Adrenal gland (tissue), 12 donors: Measurements from ENCODE around the gene RAX. TPM values are rescaled to one million over a fixed set of nuclear protein-coding genes. Genes with fewer than 3 reads are reported as not detected.

ENCODE experiments used
- DNase-seq, 7 donors: peaks; one replicate each; pipeline ENCODE4 v3.0.0-alpha.2; 2019 to 2020
- H3K27ac ChIP-seq, 5 donors: fragments of 200-600 bp; sonication (generic) in 4 of 5; 1 replicate in 3 of 5; 2 replicates in 2 of 5; pipeline versions ENCODE4 v1.5.1 to v1.8.0; 2016 to 2020; ENCODE audit warnings: mild to moderate bottlenecking in 1 of 5
- H3K27me3 ChIP-seq: fragments of 200-600 bp; 2 replicates; pipeline ENCODE4 v1.8.0; 2021
- H3K36me3 ChIP-seq, 2 donors: fragments of 200-600 bp; replicated peaks in 1 of 2; 1 replicate in 1 of 2; 2 replicates in 1 of 2; pipeline versions ENCODE4 v1.5.1 to v1.8.0; 2018 to 2022
- H3K4me1 ChIP-seq, 2 donors: fragments of 200-600 bp; replicated peaks in 1 of 2; 1 replicate in 1 of 2; 2 replicates in 1 of 2; pipeline versions ENCODE4 v1.5.1 to v1.8.0; 2018 to 2021
- H3K4me3 ChIP-seq, 4 donors: fragments of 200-600 bp; sonication (generic) in 3 of 4; one replicate each; pipeline ENCODE4 v1.5.1; 2016 to 2018
- H3K9me3 ChIP-seq, 3 donors: fragments of 200-600 bp; sonication (generic) in 1 of 3; replicated peaks in 1 of 3; 1 replicate in 2 of 3; 2 replicates in 1 of 3; pipeline versions ENCODE4 v1.5.1 to v1.8.0; 2016 to 2021
- POLR2A ChIP-seq, 2 donors: fragments of 450-650 bp; IDR thresholded peaks; one replicate each; pipeline ENCODE4 v1.6.1; 2017; ENCODE audit warnings: antibody characterized with exemption in 2 of 2, mild to moderate bottlenecking in 2 of 2, moderate library complexity in 1 of 2
- WGBS, 4 donors: extraction: QIAGEN DNeasy Blood & Tissue Kit in 2 of 4; methylation state at CpG; one replicate each; pipeline versions ENCODE4 v1.1.5 to v1.1.7; 2013 to 2017; 5-methylcytosine and 5-hydroxymethylcytosine counted together
- intact Hi-C, 2 donors: fragments of 100-400 bp; cut with DNase I; formaldehyde crosslinking; loops; one replicate each; pipeline versions ENCODE4 v1.14.1 to v1.15.0; 2022 to 2023
- polyA plus RNA-seq, 3 donors: library from polyadenylated mRNA; stranded (reverse); fragments of 200-250 nt in 2 of 3; fragments of 350-450 nt in 1 of 3; fragmentation: Illumina TruSeq in 1 of 3; extraction: RNeasy Lipid Tissue Mini Kit (QIAGEN cat#74804) in 1 of 3; gene quantifications; one replicate each; pipeline ENCODE4 v1.2.3, GENCODE V29; 2013 to 2014
- total RNA-seq, 9 donors: library from RNA; depleted of rRNA in 4 of 9; stranded (reverse); fragments of >200 nt in 4 of 9; fragments of 120-200 nt in 1 of 9; fragmentation: NEBNext Ultra II Directional in 1 of 9; extraction: Animal tissue kit (Norgen Biotek cat#: 25700) in 1 of 9; gene quantifications; one replicate each; pipeline versions ENCODE4 v1.1.0 to v1.2.4, GENCODE V29; 2013 to 2023
- TF ChIP-seq, protein P1 (sequence below), 6 experiments: fragments of 450-650 bp in 4 of 6; fragments of 200-600 bp in 2 of 6; sonication (generic) in 1 of 6; IDR thresholded peaks; 1 replicate in 5 of 6; 2 replicates in 1 of 6; pipeline versions ENCODE4 v1.5.1 to v1.8.0; 2016 to 2021; ENCODE audit warnings: antibody characterized with exemption in 6 of 6, mild to moderate bottlenecking in 2 of 6, moderate library complexity in 1 of 6
- donor health status: healthy with polysubstance abuse.
- donor health status: Bipolar disorder and iron deficiency.
- donor health status: DM: yes; HTN: yes; CAD: no.
- donor health status: DM: no; HTN: no; CAD: no.
- donor health status: DM: no; HTN: no; CAD: no.
- donor health status: DM: yes; HTN: yes; CAD: no.

The RAX gene
- total and polyA plus RNA-seq, 12 donors, result not detected

DNA sequence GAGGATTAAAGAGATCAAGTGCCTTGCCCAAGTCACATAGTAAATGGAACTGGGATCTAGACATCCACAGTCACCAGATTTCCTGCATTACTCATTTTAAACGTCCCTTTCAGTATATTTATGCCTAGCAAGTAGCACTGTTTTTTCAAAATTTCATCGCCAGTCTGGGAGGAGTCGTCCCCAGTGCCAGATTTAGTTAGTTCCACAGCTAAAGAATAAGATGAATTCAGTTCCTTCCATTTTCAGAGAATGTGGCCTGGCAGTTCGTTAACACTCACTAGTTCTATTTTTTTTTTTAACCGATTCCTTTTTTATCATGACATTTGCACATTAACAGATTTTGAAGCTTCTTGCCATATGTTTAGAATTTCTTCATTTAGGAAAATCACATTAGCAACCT lies 42.1 kb downstream of the RAX start:
- H3K4me1 ChIP-seq, result no peaks in the 10 kb centered on the region
- 67 to 71% (median 68%) methylated on average over 5 of the region's 5 CpGs for WGBS, 4 donors
- DNase-seq, result no peak
- no peaks in the 10 kb centered on the region for H3K36me3 ChIP-seq
- intact Hi-C loops, result no loop called here
- TF ChIP-seq, protein P1, sequence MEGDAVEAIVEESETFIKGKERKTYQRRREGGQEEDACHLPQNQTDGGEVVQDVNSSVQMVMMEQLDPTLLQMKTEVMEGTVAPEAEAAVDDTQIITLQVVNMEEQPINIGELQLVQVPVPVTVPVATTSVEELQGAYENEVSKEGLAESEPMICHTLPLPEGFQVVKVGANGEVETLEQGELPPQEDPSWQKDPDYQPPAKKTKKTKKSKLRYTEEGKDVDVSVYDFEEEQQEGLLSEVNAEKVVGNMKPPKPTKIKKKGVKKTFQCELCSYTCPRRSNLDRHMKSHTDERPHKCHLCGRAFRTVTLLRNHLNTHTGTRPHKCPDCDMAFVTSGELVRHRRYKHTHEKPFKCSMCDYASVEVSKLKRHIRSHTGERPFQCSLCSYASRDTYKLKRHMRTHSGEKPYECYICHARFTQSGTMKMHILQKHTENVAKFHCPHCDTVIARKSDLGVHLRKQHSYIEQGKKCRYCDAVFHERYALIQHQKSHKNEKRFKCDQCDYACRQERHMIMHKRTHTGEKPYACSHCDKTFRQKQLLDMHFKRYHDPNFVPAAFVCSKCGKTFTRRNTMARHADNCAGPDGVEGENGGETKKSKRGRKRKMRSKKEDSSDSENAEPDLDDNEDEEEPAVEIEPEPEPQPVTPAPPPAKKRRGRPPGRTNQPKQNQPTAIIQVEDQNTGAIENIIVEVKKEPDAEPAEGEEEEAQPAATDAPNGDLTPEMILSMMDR (IDR thresholded peaks at IDR 0.05), result no peak
- TF ChIP-seq POLR2A (IDR thresholded peaks at IDR 0.05), result no peak
- no peak overlapping the region for H3K27ac ChIP-seq
- H3K9me3 ChIP-seq, result no peaks in the 10 kb centered on the region
- H3K4me3 ChIP-seq, result no peak overlapping the region
- H3K27me3 ChIP-seq, result no peaks in the 10 kb centered on the region

DNA sequence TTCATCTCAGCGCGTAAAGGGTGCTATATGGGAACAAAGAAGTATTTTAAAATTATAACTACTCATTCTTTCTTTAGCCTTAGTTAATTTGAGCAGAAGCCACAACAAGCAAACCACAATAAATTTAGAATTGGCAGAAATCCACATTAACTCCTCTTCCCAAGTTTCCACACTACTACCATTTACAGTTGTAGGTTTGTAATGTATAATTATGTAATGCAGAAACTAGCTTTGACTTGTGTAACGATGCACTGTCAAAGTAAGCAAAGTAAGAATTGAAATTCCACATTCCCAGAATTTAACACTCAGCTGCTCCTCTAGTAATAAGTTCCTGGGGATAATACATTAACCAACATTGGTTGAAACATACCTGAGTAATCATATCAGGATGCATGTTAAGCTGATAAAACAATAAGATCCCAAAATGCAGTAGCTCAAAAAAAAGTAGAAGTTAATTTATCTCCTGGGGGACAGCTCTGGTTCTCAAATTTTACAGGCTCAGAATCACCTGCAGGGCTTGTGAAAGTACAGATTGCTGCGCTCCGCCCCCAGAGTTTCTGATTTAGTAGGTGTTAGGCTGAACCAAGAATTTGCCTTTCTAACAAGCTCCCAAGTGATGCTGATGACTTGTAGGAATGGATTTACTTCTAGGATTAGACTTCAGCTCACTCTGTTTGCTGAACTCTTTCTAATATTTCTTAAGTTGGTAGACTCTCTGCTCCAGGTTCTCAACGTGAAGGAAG lies 43.4 kb downstream of the RAX start:
- intact Hi-C loops, result no loop called here
- no peak for TF ChIP-seq POLR2A (IDR thresholded peaks at IDR 0.05)
- TF ChIP-seq, protein P1 (IDR thresholded peaks at IDR 0.05), result no peak

DNA sequence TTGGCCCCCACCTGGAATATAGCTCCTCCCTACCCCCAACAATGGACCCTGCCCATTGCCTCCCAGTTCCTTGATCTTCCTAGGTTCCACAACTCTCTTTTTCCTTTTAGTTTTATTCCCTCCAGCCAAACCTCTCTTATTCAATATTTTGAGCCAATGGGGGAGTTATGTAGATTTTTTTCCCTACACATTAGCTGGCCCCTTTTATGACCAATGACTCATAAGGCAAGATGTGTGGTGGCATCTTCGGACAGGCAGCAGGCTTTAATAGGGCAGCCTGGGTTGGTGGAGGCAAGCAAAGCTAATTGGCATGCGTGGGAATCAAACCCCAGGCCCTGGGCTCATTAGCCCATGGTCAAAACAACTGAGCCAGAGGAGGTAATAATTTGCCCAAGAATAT lies 44.1 kb downstream of the RAX start:
- WGBS, 4 donors, result 78 to 97% (median 88%) methylated on average over 2 of the region's 2 CpGs
- no peak for DNase-seq
- intact Hi-C loops, result no loop called here
- Histone ChIP-seq H3K36me3 (no peaks in the 10 kb centered on the region), H3K27me3 (no peaks in the 10 kb centered on the region), H3K27ac (no peak overlapping the region), H3K4me3 (no peak overlapping the region), H3K9me3 (no peaks in the 10 kb centered on the region), H3K4me1 (no peaks in the 10 kb centered on the region)
- TF ChIP-seq, protein P1 (IDR thresholded peaks at IDR 0.05), result no peak
- no peak for TF ChIP-seq POLR2A (IDR thresholded peaks at IDR 0.05)

More for the DNA sequence above, 43.4 kb downstream of the RAX start:
- Histone ChIP-seq H3K36me3 (no peaks in the 10 kb centered on the region), H3K4me3 (no peak overlapping the region), H3K27ac (no peak overlapping the region), H3K4me1 (no peaks in the 10 kb centered on the region), H3K9me3 (no peaks in the 10 kb centered on the region), H3K27me3 (no peaks in the 10 kb centered on the region)
- WGBS, 4 donors, result 73 to 76% (median 76%) methylated on average over 6 of the region's 6 CpGs
- no peak for DNase-seq

DNA sequence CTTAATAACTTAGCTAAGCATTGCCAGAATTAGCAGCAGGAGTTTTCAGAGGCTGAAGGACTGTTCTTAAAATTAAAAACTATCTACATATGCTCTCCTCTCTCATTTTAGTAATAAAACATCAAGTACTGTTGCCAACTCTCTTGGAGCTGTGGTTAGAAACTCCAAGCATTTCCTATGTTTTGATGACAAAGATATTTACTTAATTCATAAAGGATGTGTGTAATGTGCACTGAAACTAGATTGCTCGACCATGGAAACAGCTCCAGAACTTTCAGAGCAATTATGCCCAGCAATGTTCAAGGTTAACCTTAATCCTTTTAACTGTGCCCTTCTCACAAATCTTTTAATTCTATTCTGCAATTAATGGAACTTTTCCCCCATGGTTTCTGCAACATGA lies 44.9 kb downstream of the RAX start:
- 37 to 46% (median 39%) methylated on average over 1 of the region's 1 CpG for WGBS, 4 donors
- Histone ChIP-seq H3K9me3 (no peaks in the 10 kb centered on the region), H3K4me1 (no peaks in the 10 kb centered on the region), H3K4me3 (no peak overlapping the region), H3K27ac (no peak overlapping the region), H3K27me3 (no peaks in the 10 kb centered on the region), H3K36me3 (no peaks in the 10 kb centered on the region)
- intact Hi-C loops, result no loop called here
- no peak for DNase-seq
- TF ChIP-seq, protein P1 (IDR thresholded peaks at IDR 0.05), result no peak
- no peak for TF ChIP-seq POLR2A (IDR thresholded peaks at IDR 0.05)
